Measurements from ENCODE around the gene TKFC.

Gene TKFC

GRCh38 chr11:61325649-61326414 lies 7.2 kb upstream of the TKFC start:
- DNase-seq, result no peak

GRCh38 chr11:61327669-61328071 lies 5.4 kb upstream of the TKFC start:
- DNase-seq, result no peak

- DNase-seq, result no peak
Measured at GRCh38 chr11:61328351-61328750, 4.7 kb upstream of the TKFC start.

- no peak for DNase-seq
Measured at GRCh38 chr11:61329871-61330270, 3.2 kb upstream of the TKFC start.

GRCh38 chr11:61331651-61332050 lies 1.4 kb upstream of the TKFC start:
- DNase-seq, result no peak

GRCh38 chr11:61332281-61332796 lies 689 bp upstream of the TKFC start:
- DNase-seq, result no peak

GRCh38 chr11:61333550-61334433 lies 764 bp downstream of the TKFC start:
- peak; percentile 56 for DNase-seq

- DNase-seq, result no peak
Measured at GRCh38 chr11:61334434-61335354, 1.7 kb downstream of the TKFC start.

GRCh38 chr11:61335355-61335710 lies 2.3 kb downstream of the TKFC start:
- no peak for DNase-seq

- peak; percentile 83 for DNase-seq
Measured at GRCh38 chr11:61336171-61336935, 3.3 kb downstream of the TKFC start.

GRCh38 chr11:61337706-61338470 lies 4.9 kb downstream of the TKFC start:
- no peak for DNase-seq

- DNase-seq, result no peak
Measured at GRCh38 chr11:61338783-61339489, 5.9 kb downstream of the TKFC start.

GRCh38 chr11:61339490-61339878 lies 6.5 kb downstream of the TKFC start:
- DNase-seq, result no peak

- DNase-seq, result no peak
Measured at GRCh38 chr11:61340979-61341378, 8.0 kb downstream of the TKFC start.

- DNase-seq, result no peak
Measured at GRCh38 chr11:61341706-61342105, 8.7 kb downstream of the TKFC start.

- no peak for DNase-seq
Measured at GRCh38 chr11:61342207-61342803, 9.3 kb downstream of the TKFC start.

GRCh38 chr11:61343792-61344745 lies 11.0 kb downstream of the TKFC start:
- DNase-seq, result no peak

- DNase-seq, result no peak
Measured at GRCh38 chr11:61345170-61345610, 12.2 kb downstream of the TKFC start.

Data from NCI-H1092 treated with DMSO at 0.1 percent for 48 hours (cell line).